HG02884 (cell line): ENCODE results near the gene B3GALNT1.
A peak's percentile ranks its signal among the peaks of the same experiment; 100 is the strongest.

ENCODE experiments used
- ATAC-seq: cut with Tn5 transposase; IDR thresholded peaks from one replicate; pipeline ENCODE4 v1.9.1; 2021; ENCODE audit warnings: mild to moderate bottlenecking, moderate library complexity; ENCODE audit not compliant: unreplicated experiment

The B3GALNT1 gene

DNA sequence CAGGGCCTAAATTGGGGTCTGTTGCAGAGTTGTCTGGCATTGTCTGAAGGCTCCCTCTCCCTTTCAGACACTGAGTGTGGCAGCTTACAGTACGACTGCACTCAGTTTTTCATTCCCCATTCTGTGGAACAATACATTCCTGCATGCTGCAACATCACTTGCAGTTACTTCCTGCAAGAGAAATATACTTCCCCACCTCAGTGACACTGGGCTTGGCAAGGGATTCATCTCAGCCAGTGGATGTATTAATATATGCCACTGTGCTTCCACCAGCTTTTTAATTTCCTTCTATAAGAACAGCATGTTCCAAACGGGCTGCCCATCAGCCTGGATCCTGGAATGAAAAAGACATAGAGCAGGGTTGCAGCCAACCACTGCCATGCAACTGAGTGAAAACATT lies 23.1 kb downstream of the B3GALNT1 start:
- peak; percentile 19 for ATAC-seq

DNA sequence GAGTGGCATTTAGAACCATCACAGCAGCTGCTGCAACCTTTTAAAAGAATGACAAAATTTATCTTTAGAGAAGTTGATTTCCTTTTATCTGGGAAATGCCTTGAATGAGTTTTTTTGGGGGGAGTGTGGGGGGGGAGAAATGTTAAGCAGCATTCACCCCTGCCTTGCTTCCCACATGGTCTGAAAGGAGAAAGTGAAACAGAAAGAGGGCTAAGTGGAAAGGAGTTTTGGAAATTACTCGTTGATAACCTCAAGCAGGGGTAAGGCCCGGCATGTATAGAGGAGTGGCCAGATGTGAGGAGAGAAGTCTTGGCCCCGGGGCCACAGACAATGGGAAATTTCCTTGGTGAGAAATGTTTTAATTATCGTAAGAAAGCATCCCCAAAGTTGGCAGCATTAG lies 23.5 kb downstream of the B3GALNT1 start:
- peak; percentile 89 for ATAC-seq

DNA sequence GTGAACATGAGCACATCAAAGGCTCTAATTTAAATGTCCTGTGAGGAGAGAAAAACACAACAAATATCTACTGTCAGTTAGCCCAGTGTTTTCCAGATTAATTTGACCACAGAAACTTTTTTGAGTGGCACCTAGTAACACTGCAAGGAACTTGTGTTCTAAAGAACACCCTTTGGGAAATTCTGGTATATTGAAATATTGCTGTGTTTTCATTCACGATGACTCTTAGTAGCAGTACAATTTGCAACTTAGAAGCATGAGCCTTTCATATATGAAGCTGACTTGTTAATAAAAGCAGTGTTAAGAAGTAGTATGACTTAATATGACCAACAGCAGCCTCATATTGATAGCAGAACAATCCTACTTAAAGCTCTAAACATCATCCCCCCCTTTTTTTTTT lies 32.0 kb downstream of the B3GALNT1 start:
- ATAC-seq = no peak

DNA sequence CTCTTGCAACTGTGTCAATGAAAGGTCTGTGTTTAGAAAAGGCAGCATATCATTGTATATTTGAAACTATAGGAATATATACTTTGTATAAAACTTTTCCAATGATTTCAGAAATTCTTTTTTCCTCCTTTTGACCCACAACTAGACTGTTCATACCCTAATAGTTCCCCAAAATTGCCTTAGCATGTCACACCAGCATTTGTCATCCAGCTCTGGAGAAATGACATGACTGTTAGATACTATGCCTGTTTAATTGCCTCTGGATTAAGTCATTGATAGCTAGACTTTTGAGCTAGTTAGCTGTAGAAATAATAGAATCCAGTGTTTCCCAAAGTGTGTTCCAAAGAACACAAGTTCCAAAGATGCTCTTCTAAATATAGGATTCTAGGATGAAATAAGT lies 32.4 kb downstream of the B3GALNT1 start:
- no peak for ATAC-seq

DNA sequence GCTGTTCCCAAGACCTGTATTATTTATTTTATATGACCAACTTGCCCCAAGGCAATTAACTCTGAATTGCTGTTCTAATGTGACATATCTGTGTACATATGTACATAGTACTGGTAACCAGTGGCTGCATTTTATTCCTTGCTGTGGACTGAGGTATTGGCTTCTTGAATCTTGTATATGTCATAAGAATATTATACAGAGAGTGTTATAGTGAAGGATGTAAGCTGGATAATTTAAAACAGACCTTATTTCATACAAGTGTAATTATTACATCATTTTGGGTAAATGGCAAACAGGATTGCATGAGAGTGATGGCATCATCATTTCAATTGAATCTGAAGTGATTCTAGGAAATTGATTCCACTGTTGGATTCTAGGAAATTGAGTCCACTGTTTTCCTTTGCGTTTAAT lies 32.9 kb downstream of the B3GALNT1 start:
- ATAC-seq = no peak

DNA sequence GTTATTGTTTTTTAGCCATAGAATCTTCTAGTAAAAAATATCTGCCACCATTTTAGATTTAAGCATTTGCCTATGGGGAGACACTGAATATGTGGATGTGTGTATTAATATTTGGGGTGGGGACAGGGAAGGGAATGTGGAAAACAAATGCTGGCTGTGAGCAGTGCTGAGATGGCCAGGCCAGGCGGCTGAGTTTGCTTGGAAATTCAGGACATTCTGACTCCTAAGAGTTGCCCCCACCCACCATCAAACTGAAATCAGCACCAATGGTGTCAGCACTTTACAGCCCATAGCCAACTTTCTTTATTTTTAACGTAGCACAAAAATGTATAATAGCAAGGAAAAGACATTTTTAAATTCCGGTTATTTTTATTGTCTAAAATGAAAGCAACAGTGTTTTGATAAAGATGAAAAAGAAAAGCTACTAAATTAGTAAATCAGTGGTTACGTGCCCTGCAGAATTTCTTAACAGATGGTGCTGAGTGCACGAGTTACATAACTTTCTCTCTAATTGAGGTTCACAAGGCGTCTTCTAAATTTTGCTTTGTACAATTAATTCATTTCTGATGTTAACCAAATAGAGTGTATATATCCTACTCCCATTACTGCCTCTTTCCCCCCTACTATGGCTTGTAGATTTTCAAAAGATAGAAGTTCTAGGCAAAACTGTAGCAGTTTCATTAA lies 34.0 kb downstream of the B3GALNT1 start:
- no peak for ATAC-seq

DNA sequence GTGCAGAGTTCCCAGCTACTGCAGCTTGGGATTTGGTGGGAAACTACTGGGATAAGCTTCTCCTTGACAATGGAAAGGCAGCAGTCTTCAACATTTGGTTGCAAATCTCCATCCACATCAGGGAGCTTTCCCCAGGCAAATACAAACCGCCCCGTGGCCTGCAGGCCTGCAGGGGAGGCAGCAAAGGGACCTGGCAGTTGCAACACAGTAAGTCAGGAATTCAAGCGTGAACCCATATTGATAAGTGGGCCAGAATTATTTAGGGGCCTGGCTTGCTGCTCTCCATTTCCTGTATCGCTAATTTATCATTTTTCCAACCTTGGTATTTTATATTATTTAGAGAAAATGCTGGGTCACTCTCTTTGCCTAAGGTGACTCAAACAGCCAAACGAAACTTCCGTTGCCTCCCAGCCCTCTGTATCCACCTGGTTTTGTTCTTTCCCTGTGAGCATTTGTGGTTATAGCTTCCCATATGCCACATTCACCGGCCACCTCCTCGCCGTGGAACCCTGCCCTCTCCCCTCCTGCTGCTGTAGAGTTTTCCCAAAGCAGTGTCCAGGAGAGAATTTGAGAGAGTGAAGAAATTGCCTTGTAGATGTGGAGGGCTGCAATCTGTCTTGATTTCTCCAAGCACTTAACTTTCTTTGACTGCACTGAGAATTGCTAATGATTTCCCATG lies 34.8 kb downstream of the B3GALNT1 start:
- ATAC-seq = no peak

DNA sequence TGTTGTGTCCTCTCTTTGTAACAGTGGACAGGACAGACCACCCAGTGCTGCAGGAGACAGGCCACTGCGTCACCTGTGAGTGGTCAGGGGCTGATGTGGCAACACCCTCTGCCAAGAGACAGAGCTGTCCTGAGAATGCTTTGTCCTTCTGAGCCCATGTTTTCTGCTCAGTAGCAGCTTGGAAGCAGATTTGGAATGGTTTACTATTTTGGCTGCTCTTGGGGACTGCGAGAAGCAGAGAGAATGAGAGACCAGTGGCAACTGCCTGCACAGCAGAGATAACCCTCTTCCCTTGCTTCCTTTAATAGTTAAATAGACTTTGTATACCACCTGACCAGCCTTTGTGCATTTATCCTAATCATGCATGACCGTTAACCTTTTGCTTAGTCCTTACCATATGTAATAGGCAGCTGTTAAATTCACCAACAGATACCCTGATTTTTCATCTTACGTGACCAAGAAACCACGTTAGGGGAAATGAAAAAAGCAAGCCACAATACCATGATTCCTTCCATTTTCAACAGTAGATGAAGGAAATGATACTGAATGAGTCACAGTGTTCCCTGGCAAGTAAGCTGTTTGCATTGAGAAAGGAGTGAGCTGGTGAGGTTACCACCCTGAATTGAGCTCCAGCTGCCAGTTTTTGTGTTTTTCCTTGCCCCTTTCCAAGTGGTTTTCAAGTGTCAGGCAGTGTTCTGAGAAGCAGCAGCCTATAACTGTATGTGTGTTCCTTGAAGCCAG lies 35.5 kb downstream of the B3GALNT1 start:
- ATAC-seq = peak; percentile 91

DNA sequence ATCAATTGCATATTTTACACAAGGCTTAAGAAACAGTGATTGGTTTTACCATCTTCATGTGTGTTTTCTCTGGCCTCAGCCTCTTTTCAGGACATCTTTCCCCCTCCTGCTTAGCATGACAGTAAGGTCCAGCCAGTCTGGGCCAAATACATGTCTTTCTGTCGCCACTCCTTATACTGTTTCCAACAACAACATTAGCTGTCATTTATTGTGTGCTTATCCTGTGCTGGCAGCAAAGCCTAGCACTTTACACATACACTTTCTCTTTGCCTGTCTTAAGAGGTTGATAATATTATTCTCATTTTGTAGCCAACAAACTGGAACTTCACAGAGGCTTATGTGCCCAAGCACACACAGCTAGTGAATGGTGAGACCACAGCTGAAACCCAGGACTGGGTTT lies 37.8 kb downstream of the B3GALNT1 start:
- ATAC-seq = no peak

DNA sequence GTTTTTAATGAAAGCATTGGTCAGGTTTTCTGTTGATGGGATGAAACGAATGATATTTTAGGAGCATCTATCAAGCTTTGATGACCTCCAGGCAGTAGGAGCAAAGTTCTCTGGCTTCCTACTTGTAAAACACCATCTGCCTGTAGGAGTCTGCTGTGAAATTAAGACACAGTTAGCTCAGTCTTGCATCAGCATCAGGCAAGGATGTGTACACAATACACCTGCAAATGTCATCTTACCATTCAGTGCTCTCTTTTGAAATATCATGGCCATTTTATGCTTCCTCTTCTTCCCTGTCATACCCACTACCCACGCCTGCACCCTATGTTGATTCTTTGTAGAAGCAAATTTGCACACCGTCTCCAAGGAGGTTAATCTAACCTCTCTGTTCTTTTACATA lies 38.2 kb downstream of the B3GALNT1 start:
- ATAC-seq = no peak

DNA sequence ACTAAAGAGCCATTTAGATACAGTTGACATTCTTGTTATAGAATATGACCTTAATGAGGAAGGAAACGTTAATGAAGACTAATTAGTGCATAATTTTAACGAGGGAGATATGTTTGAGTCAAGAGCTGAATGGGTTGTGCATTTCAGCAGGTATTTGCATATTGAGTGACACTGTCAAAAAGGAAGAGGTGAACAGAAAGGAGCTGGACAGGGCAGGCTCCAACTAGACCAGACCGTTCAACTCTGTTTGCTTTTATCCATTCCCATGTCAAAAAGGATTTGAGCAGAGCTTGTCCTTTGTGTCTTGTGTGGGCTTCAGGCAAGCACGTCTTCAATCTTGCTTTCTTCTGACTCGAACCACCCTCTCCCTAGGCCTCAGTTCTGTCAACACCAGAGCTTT lies 40.7 kb downstream of the B3GALNT1 start:
- no peak for ATAC-seq

DNA sequence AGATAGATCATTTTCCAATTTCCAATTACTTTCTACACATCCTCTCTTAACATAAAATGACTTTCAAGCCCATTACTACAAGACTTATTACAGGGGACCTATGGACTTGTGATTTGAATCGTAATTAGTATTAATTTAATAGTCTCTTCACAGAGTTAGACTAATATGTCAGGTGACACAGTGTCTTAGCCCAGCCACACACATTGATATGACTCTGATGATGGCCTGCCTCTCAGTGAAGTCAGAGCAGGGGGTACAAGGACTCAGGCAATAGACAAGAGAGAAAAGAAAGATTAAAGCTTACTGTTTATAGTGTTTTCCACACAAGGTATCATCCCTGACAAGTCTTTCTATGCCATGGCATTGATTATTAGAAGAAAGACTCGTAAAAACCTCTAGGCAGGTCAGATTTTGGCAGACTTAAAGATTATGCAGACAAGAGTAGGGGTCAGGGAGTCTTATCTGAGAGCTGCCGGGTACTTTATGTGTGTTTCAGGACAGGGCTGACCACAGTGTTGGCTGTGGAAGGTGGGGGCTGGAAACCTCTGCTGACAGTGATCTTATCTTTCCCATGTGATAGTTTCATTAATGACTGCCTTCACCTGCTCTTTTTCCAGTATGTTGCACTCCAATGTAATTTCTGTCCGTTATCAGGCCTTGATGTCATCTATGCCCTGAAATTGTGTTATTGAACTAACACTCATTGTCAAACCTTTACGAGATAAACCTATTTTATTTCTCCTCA lies 50.1 kb downstream of the B3GALNT1 start:
- no peak for ATAC-seq

DNA sequence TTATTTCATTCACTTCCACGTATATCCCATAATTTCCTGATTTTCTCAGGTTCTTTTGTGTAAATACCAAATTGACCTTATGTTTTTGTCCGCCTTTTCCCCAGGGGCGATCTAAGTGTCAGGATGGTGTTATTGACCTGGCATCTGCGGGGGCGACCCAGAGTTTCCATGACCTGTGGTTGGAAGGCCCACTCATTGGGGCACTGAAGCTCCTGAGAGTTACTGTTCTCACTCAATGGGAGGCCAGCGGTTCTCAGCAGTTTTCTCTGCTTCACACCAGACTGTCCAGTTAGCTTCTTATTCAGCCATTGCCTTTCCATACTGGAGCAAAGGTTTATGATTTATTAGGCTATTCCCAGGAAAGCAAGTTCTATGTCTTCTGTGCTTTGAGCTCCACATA lies 53.3 kb downstream of the B3GALNT1 start:
- ATAC-seq = no peak

DNA sequence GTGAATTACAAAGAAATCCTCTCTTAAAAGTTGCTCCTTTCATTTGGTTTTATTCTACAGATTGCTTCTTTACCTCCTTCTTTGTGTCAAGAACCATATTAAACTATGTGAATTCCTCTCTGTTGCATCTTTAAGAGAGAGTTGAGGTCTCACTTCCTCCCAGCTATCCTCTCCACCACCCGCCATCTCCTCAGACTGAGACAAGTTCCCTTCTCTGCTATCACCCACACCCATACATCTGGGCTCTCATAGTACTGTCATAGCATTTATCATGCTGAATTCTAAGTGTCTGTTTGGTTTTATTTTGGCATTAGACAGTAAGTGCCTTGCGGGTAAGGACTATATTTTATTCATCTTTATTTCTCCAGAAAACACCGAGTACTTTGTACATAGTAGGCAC lies 54.2 kb downstream of the B3GALNT1 start:
- ATAC-seq = peak; percentile 80

DNA sequence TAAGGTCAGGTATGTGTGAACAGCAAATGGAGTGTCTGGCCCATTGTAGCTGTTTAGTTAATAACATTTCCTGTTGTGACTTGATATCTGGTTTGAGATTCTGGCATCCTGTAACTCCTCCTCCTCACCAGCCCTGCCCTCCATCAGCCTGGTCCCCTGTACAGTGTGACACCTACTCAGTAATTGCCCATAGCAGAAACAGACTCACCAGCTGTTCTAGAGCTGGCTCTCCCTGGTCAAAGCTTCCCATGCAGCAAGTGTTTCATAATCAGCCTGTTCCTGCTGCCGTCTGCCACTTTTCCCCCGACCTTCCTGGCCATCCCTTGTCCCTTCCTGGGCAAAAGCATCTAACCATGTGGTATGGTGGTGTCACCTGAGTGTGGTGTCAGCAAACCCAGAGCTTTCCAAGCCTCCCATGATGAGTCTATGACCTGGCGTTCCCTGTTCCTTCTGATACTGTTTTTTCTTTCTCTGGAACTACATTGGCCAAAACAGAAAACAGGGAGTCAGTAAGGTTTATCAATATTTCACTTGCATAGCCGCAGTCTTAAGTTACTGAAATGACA lies 55.4 kb downstream of the B3GALNT1 start:
- no peak for ATAC-seq

DNA sequence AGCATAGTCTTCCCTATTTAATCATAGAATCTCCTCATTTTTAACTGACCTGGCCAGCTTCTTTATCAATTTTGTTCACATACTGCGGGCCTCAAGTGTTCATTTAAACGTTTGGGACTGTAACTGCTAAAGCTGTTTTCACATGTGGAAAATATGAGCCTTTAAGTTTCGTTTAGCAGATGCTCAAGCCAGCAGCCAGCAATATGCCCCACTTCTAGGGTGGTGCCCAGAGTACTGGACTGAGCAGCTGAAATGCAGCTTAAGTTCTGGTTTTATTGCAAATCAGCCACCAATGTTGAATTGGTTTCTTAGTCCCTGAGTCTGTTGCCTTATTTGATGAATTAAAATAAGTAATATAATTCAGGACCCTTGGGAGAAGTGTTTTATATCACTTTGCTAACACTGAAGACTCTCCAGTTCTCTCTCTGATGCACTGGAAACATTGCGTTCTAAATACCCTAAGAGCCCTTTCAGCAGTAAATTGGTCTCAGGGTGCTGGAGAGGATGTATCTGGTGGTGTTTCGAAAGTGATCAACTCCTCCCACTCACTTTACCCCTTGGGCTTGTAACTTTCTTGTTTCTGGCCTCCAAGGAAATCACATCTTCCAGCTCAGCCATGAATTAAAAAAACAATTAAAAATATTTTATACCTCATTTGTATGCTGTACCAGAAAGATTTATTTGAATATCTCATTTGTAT lies 61.7 kb downstream of the B3GALNT1 start:
- ATAC-seq = peak; percentile 81

DNA sequence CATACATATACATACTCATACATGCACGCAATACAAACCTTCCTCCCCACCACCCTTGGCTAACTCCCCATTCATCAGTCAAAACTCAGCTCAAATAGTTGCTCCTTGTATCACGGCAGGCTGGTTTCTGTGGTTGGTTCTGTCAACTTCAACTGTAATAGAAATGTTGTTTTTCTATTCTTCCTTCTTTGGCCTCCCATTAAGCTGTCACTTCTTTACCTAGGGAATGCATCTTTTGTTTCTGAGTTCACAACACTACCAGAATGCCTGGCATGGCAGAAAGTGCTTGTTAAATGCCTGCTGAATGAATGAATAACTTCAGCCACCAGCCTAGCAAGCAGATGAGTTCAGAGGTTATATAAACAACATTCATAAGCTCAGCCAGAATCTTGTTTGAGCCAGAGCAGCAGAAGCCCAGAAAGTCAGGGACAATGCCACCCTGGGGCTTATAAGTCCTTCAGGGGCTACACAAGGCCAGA lies 63.1 kb downstream of the B3GALNT1 start:
- peak; percentile 77 for ATAC-seq

DNA sequence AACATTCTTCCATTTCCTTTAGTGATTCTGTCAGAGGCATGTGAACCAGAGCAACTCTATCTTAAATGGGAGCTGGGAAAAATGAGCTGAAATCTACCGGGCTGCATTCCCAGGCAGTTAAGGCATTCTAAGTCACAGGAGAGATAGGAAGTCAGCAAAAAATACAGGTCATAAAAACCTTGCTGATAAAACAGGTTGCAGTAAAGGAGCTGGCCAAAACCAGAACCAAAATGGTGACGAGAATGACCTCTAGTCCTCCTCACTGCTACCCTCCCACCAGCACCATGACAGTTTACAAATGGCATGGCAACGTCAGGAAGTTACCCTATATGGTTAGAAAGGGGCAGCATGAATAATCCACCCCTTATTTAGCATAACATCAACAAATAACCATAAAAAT lies 66.4 kb downstream of the B3GALNT1 start:
- no peak for ATAC-seq

DNA sequence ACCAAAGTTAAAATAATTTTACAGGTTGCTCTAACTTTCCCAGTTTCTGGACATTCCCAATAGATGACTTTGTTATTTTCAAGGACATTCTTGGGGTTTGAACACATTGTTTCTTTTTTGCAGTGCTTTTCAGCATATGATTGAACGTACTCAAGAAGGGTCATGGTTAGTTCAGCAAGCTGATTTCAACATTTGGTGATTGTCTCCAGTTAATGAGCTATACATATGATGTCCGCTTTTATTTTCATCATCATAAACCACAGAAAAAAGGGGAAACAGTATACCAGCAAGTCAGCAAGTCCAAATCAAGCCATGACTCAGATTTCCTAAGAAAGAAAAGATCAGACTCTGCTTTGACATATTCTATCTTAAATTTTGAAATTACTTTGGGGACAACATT lies 69.4 kb downstream of the B3GALNT1 start:
- peak; percentile 33 for ATAC-seq

DNA sequence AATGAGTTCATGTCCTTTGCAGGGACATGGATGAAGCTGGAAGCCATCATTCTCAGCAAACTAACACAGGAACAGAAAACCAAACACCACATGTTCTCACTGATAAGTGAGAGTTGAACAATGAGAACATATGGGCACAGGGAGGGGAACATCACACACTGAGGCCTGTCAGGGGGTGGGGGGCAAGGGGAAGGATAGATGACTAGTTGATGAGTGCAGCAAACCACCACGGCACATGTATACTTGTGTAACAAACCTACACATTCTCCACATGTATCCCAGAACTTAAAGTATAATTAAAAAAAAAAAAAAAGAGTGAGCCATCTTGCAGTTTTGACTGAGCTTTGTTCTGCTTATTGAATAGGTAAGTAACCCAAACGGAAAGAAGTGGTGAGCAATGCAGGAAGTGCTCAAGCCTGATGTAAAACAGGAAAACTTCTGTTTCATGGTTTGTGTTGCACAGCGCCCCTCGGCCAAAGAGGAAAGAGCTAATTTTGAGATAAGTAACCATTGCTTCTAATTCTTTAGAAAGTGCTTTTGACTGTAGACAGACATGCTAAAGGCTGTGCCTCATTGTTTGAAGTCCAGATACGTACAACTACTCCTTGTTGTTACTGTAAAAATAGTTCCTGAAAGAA lies 70.1 kb downstream of the B3GALNT1 start:
- peak; percentile 86 for ATAC-seq
